GM10847 (cell line): ENCODE data around the gene SP110.

Experiments used
- POLR2A ChIP-seq: IDR thresholded peaks from 2 replicates; pipeline ENCODE4 v1.6.1; 2011; ENCODE audit not compliant: insufficient read length; ENCODE audit errors: extremely low read depth

The SP110 gene

GRCh38 chr2:230202430-230203109 is 17.2 kb downstream of the SP110 start:
- no peak for TF ChIP-seq POLR2A

- no peak for TF ChIP-seq POLR2A
Observed at GRCh38 chr2:230184727-230185578, 34.8 kb downstream of the SP110 start.

- no peak for TF ChIP-seq POLR2A
Observed at GRCh38 chr2:230181195-230181594, 38.6 kb downstream of the SP110 start.

- no peak for TF ChIP-seq POLR2A
Observed at GRCh38 chr2:230179907-230180306, 39.9 kb downstream of the SP110 start.

GRCh38 chr2:230178546-230179485 is 41.0 kb downstream of the SP110 start:
- TF ChIP-seq POLR2A, result no peak

GRCh38 chr2:230176996-230177395 is 42.8 kb downstream of the SP110 start:
- no peak for TF ChIP-seq POLR2A

GRCh38 chr2:230174466-230174865 is 45.3 kb downstream of the SP110 start:
- no peak for TF ChIP-seq POLR2A

GRCh38 chr2:230172852-230173251 is 46.9 kb downstream of the SP110 start:
- TF ChIP-seq POLR2A, result no peak

- TF ChIP-seq POLR2A, result no peak
Observed at GRCh38 chr2:230172156-230172555, 47.6 kb downstream of the SP110 start.

GRCh38 chr2:230170532-230170931 is 49.3 kb downstream of the SP110 start:
- TF ChIP-seq POLR2A, result no peak

- no peak for TF ChIP-seq POLR2A
Observed at GRCh38 chr2:230166557-230167170, 53.1 kb downstream of the SP110 start.

GRCh38 chr2:230164139-230164538 is 55.6 kb downstream of the SP110 start:
- no peak for TF ChIP-seq POLR2A

- TF ChIP-seq POLR2A, result no peak
Observed at GRCh38 chr2:230162981-230163380, 56.8 kb downstream of the SP110 start.

GRCh38 chr2:230161184-230161583 is 58.6 kb downstream of the SP110 start:
- no peak for TF ChIP-seq POLR2A

- TF ChIP-seq POLR2A, result no peak
Observed at GRCh38 chr2:230160112-230160660, 59.6 kb downstream of the SP110 start.
